Thymus (tissue), 14 donors: ENCODE data around the gene TAF6L. TPM values are rescaled to one million over a fixed set of nuclear protein-coding genes. Genes with fewer than 3 reads are reported as not detected.

ENCODE experiments used
- DNase-seq, 9 donors: peaks; one replicate each; pipeline ENCODE4 v3.0.0-alpha.2; 2013; ENCODE audit warnings: low spot score in 9 of 9, low read depth in 6 of 9, missing footprints in 1 of 9
- H3K27ac ChIP-seq, 2 donors: one replicate each; pipeline ENCODE4 v1.5.1; 2013; ENCODE audit warnings: control low read depth in 1 of 2, low read depth in 1 of 2, low read length in 1 of 2, mild to moderate bottlenecking in 1 of 2, moderate library complexity in 1 of 2
- H3K27me3 ChIP-seq, 2 donors: one replicate each; pipeline ENCODE4 v1.5.1; 2013; ENCODE audit warnings: low read length in 1 of 2; ENCODE audit not compliant: control insufficient read depth in 2 of 2, insufficient read depth in 1 of 2
- H3K36me3 ChIP-seq, 2 donors: one replicate each; pipeline ENCODE4 v1.5.1; 2013; ENCODE audit warnings: low read length in 1 of 2, mild to moderate bottlenecking in 1 of 2, moderate library complexity in 1 of 2; ENCODE audit not compliant: control insufficient read depth in 2 of 2, insufficient read depth in 2 of 2
- H3K4me1 ChIP-seq, 2 donors: one replicate each; pipeline ENCODE4 v1.5.1; 2013; ENCODE audit warnings: low read length in 2 of 2; ENCODE audit not compliant: control insufficient read depth in 2 of 2, insufficient read depth in 2 of 2
- H3K4me3 ChIP-seq, 2 donors: one replicate each; pipeline ENCODE4 v1.5.1; 2013; ENCODE audit warnings: low read length in 2 of 2, control low read depth in 1 of 2, mild to moderate bottlenecking in 1 of 2
- H3K9me3 ChIP-seq, 2 donors: one replicate each; pipeline ENCODE4 v1.5.1; 2013; ENCODE audit warnings: low read length in 1 of 2, mild to moderate bottlenecking in 1 of 2; ENCODE audit not compliant: control insufficient read depth in 2 of 2, insufficient read depth in 1 of 2
- WGBS: extraction: QIAGEN DNeasy Blood & Tissue Kit; methylation state at CpG from one replicate; pipeline ENCODE4 v1.1.7; 2013; 5-methylcytosine and 5-hydroxymethylcytosine counted together
- long read RNA-seq, 10 donors: transcript quantifications; one replicate each; lab custom pipeline, GENCODE V29; 2026
- polyA plus RNA-seq: library from polyadenylated mRNA; stranded (reverse); fragments of 200-250 nt; gene quantifications from one replicate; pipeline ENCODE4 v1.2.3, GENCODE V29; 2013
- total RNA-seq: library from RNA; stranded (reverse); fragments of 120-200 nt; gene quantifications from one replicate; pipeline ENCODE4 v1.2.4, GENCODE V29; 2013
- donor health status: healthy.

Gene TAF6L, protein sequence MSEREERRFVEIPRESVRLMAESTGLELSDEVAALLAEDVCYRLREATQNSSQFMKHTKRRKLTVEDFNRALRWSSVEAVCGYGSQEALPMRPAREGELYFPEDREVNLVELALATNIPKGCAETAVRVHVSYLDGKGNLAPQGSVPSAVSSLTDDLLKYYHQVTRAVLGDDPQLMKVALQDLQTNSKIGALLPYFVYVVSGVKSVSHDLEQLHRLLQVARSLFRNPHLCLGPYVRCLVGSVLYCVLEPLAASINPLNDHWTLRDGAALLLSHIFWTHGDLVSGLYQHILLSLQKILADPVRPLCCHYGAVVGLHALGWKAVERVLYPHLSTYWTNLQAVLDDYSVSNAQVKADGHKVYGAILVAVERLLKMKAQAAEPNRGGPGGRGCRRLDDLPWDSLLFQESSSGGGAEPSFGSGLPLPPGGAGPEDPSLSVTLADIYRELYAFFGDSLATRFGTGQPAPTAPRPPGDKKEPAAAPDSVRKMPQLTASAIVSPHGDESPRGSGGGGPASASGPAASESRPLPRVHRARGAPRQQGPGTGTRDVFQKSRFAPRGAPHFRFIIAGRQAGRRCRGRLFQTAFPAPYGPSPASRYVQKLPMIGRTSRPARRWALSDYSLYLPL
- total RNA-seq (18.9 TPM), polyA plus RNA-seq (26.5 TPM)
- long read RNA-seq, donor 1, result 0 reads
- long read RNA-seq, donor 2, result 0 reads
- long read RNA-seq, donor 3, partial matches to known transcripts, result 0 of 5 reads
- long read RNA-seq, donor 3, other reads (novel, unspliced or antisense), result 0 of 5 reads
- long read RNA-seq, donor 4, result 0 reads
- long read RNA-seq, donor 5, partial matches to known transcripts, result 50 of 59 reads
- long read RNA-seq, donor 5, other reads (novel, unspliced or antisense), result 8 of 59 reads
- long read RNA-seq, donor 6, partial matches to known transcripts, result 69 of 98 reads
- long read RNA-seq, donor 6, other reads (novel, unspliced or antisense), result 28 of 98 reads
- long read RNA-seq, donor 7, partial matches to known transcripts, result 21 of 22 reads
- long read RNA-seq, donor 7, other reads (novel, unspliced or antisense), result 0 of 22 reads
- long read RNA-seq, donor 8, partial matches to known transcripts, result 0 of 16 reads
- long read RNA-seq, donor 8, other reads (novel, unspliced or antisense), result 14 of 16 reads
- long read RNA-seq, donor 9, partial matches to known transcripts, result 0 of 2 reads
- long read RNA-seq, donor 9, other reads (novel, unspliced or antisense), result 0 of 2 reads
- long read RNA-seq, donor 10, partial matches to known transcripts, result 0 of 29 reads
- long read RNA-seq, donor 10, other reads (novel, unspliced or antisense), result 25 of 29 reads

DNA sequence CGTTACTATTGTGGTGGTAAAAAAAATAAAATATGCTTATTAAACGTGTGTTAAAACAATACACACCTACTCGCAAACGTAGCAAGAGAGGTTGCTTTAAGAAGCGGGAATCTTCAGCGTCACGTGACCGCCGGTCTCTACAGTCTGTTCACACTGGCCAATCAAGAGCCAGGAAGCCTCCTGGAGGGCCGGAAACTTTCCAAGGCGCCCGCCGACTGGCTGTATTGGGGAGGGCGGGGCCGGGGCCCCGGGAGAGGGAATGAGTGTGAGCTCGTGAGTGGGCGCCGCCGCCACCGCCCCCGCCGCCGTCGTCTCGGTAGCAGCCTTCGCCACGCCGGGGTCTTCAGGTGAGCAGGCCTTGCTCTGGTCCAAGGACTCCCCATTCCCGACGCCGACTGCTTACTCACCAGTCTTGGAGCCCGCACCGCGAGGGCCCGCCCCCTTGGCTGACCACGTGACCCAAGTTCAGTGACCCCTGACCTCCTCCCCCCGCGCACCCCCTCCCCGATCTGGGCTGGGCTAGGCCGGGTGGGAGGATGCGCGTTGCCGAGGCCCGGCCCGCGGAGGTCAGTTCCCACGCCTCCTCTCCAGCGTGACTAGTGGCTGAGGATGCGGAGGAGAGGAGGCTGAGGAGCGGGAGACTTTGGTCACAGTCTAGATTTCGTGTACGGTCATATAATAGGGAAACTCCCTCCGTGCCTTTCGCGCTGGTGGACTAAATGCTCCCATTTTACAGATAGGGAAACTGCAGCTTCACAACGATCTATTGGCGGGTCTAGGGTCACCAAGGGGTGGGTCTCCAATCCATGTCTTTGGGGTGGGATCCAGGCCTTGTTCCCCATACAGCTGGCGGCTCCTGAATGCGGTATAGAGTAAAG, at the start of gene TAF6L:
TAF6L (plus strand) TSS at position 253 of the 878 bp plus-strand sequence. CDS start 4,388 bp downstream, outside the sequence.
- H3K4me1 ChIP-seq, result peaks cover 5 to 22% of the 10 kb centered on the region in 2 donors
- 4% methylated on average over 60 of the region's 60 CpGs for WGBS
- H3K27me3 ChIP-seq, result no peaks in the 10 kb centered on the region
- peak within 1 kb of the TSS; percentile 84 to 85 for H3K4me3 ChIP-seq
- H3K36me3 ChIP-seq, result peaks cover 19 to 32% of the 10 kb centered on the region in 2 donors
- no peaks in the 10 kb centered on the region for H3K9me3 ChIP-seq
- DNase-seq, result peak; percentile 79 to 95 (median 88)
- H3K27ac ChIP-seq, result peak within 1 kb of the TSS; percentile 84 to 91

DNA sequence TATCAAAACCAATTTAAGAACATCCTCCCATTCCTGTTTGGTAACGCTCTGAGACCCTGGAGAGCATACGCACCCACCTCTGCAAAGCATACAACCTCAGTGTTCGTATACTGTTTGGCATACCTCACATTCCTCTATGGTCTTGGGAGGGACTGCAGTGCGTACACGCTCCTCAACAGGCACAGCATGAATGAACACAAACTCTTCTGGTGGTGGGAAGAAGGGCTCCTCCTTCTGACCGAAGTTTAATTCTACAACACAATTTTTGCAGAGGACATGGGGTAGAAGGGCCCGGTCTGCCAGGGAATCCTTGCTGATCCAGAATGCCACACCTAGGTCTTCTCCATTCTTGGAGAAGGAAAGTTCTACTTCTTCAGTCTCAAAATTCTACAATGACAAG, 49.2 kb upstream of the TAF6L start:
- Histone ChIP-seq H3K4me1 (peaks cover 6 to 11% of the 10 kb centered on the region in 2 donors), H3K36me3 (peaks cover 62 to 88% of the 10 kb centered on the region in 2 donors), H3K9me3 (no peaks in the 10 kb centered on the region), H3K27me3 (no peaks in the 10 kb centered on the region), H3K27ac (no peak overlapping the region), H3K4me3 (no peak overlapping the region)
- DNase-seq, result no peak
- WGBS, result 94% methylated on average over 7 of the region's 7 CpGs

DNA sequence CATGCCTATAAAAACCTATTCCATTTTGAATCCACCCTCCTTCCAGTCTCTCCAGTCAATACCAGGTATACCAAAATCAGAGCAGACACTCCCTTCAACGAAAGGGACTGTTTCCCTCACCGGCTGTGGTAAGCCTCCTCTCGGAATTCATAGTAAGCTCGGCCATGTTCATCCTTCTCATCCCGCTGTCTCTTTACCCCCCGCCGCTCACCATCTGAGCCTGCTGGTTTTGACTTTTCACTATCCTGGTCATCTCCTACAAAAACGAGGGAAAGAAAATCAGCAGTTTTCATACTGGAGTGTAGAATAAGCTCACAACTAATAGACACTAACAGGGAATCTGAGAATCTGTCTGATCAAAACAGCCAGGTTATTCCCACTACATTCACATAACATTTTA, 47.0 kb upstream of the TAF6L start:
- Histone ChIP-seq H3K27ac (no peak overlapping the region), H3K4me3 (peak overlapping the region in 1 of 2 donors; percentile 78), H3K4me1 (peaks cover 6 to 13% of the 10 kb centered on the region in 2 donors), H3K9me3 (no peaks in the 10 kb centered on the region), H3K36me3 (peaks cover 48 to 67% of the 10 kb centered on the region in 2 donors), H3K27me3 (no peaks in the 10 kb centered on the region)
- WGBS, result 90% methylated on average over 8 of the region's 8 CpGs
- DNase-seq, result no peak

DNA sequence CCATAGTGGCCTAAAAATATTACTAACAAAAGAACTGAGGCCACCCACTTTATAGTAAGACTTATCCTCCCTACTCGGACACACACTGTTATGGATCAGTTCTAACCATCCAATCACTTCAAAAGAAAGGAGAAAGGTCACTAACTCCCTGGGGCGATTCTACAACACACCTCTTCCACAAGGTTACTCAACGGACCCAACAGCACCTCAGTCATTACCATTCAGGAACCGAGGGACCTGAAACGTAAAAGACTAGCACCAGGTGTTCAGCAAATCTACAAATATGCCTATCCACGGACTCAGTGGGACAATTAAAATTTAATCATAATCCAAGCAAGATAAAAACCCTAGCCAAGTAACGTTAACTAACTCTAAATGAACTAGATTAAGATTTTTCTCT, 45.5 kb upstream of the TAF6L start:
- DNase-seq, result peak in 1 of 9 donors; percentile 18
- H3K27ac ChIP-seq, result peak overlapping the region in 1 of 2 donors; percentile 100
- H3K9me3 ChIP-seq, result no peaks in the 10 kb centered on the region
- H3K36me3 ChIP-seq, result peaks cover 34 to 58% of the 10 kb centered on the region in 2 donors
- no peaks in the 10 kb centered on the region for H3K27me3 ChIP-seq
- H3K4me1 ChIP-seq, result peaks cover 13 to 27% of the 10 kb centered on the region in 2 donors
- peak overlapping the region; percentile 65 to 78 for H3K4me3 ChIP-seq
- WGBS, result 3% methylated on average over 7 of the region's 7 CpGs

DNA sequence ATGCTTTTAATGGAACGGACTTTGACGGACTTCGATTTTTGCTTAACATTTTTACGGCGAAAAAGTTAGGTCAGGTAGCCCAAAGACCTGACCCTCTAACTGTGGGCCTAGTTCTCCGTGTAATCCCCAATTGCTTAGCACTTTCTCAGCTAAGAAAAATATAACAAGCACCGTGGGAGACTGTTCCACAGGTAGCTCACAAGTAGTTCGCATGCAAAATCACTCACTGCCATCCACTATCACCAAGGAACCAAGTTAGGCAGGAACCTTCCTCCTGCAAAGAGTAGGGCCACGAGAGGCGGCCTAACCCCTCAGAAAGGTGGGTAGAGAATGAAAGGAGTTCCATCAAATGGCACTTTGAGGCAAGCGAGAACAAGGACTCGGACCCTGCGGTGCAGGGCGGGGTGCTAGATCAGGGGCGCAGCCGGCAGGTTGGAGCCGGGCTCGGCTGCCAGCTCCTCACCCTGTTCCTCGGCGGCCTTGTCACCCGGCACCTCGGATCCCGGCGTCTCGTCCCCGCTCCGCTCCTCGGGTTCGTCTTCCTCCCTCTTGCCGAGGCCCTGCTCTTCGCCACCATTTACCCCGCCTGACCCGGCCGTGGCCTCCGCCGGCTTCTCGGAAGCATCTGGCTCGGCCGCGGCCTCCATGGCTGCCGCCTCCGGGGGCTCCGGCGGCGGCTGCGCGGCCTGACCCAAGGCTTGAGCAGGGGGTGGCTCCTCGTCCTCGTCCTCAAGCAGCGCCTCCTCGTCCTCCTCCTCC, 44.9 kb upstream of the TAF6L start:
- Histone ChIP-seq H3K27ac (peak overlapping the region; percentile 99 to 100), H3K4me1 (peaks cover 13 to 29% of the 10 kb centered on the region in 2 donors), H3K27me3 (no peaks in the 10 kb centered on the region), H3K36me3 (peaks cover 31 to 56% of the 10 kb centered on the region in 2 donors), H3K4me3 (peak overlapping the region; percentile 65 to 78), H3K9me3 (no peaks in the 10 kb centered on the region)
- WGBS, result under 1% methylated on average over 51 of the region's 51 CpGs
- peak in 2 of 9 donors; percentile 21 to 47 for DNase-seq

DNA sequence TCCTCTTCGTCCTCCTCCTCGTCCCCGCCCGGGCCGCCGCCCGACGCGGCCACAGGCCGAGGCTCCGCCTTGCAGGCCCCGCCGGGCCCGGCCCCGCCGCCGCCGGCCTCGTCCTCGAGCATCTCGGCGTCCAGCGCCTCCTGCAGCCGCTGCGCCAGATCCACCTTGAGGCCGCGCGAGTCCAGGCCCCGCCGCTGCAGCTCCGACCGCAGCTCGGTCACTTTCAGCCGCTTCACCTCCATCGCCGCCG, 44.4 kb upstream of the TAF6L start:
- DNase-seq, result peak in 1 of 9 donors; percentile 17
- under 1% methylated on average over 37 of the region's 37 CpGs for WGBS
- H3K9me3 ChIP-seq, result no peaks in the 10 kb centered on the region
- H3K27me3 ChIP-seq, result no peaks in the 10 kb centered on the region
- H3K4me3 ChIP-seq, result peak overlapping the region; percentile 65 to 78
- peak overlapping the region; percentile 99 to 100 for H3K27ac ChIP-seq
- peaks cover 28 to 53% of the 10 kb centered on the region in 2 donors for H3K36me3 ChIP-seq
- H3K4me1 ChIP-seq, result peaks cover 13 to 29% of the 10 kb centered on the region in 2 donors

DNA sequence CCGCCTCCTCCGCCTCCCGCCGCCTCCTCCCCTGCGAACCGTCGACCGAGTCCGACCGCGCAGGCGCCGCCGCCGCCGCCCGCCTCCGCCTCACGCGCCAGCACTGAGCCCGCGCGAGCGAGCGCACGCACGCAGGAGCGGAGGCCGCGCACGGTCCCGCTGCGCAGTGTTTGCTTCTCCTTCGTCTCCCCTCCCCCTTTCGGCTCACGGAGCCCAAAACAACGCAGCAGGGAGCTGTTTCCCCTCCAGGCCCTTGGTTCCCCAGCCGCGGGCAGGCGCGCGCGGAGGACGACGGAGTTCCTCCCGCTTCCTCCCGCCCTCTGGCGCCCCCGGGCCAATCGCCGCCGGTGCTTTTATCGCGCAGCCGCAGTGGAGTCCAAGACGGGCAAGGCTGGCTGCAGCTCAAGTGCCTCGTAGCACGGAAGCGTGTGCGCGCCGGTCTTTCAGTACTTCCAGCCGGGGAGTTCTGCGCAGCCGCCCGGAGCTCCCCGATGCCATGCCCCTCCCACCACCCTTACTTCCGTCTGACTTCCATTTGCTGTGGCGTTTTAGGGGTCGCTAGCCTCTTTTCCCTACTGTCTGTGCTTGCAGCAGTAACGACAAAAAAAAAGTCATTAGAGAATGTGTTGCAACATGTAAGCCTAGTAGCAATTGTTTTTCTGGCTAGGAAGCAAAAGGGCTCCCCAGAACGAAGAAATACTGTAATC, 43.9 kb upstream of the TAF6L start, which contains the start of gene HNRNPUL2:
HNRNPUL2 (minus strand) TSS at position 293 of the 707 bp plus-strand sequence. CDS start 301 bp downstream, outside the sequence.
- Histone ChIP-seq H3K9me3 (no peaks in the 10 kb centered on the region), H3K36me3 (peaks cover 23 to 48% of the 10 kb centered on the region in 2 donors), H3K4me1 (peaks cover 13 to 29% of the 10 kb centered on the region in 2 donors), H3K27ac (peak within 1 kb of the TSS; percentile 99 to 100), H3K27me3 (no peaks in the 10 kb centered on the region), H3K4me3 (peak within 1 kb of the TSS; percentile 65 to 78)
- WGBS, result under 1% methylated on average over 72 of the region's 72 CpGs
- peak; percentile 97 to 100 (median 98) for DNase-seq
